Heart left ventricle (tissue), 16 donors: ENCODE results near the gene FRS2. TPM values are rescaled to one million over a fixed set of nuclear protein-coding genes. Genes with fewer than 3 reads are reported as not detected.

Experiments
- ATAC-seq, 4 donors: fragments of 200-7000 bp; cut with Tn5 transposase; one replicate each; pipeline ENCODE4 v1.9.1; 2020 to 2022; ENCODE audit warnings: moderate library complexity in 4 of 4, mild to moderate bottlenecking in 3 of 4, moderate number of reproducible peaks in 1 of 4
- DNase-seq, 5 donors: peaks; one replicate each; pipeline ENCODE4 v3.0.0-alpha.2; 2020
- H3K27ac ChIP-seq, 12 donors: fragments of 200-600 bp; sonication (generic) in 4 of 12; one replicate each; pipeline versions ENCODE4 v1.5.0 to v1.8.0; 2016 to 2022; ENCODE audit warnings: mild to moderate bottlenecking in 2 of 12
- H3K27me3 ChIP-seq, 9 donors: fragments of 200-600 bp; sonication (generic) in 2 of 9; one replicate each; pipeline versions ENCODE4 v1.5.1 to v1.8.0; 2016 to 2022; ENCODE audit warnings: mild to moderate bottlenecking in 3 of 9
- H3K36me3 ChIP-seq, 9 donors: fragments of 200-600 bp; sonication (generic) in 2 of 9; one replicate each; pipeline versions ENCODE4 v1.5.0 to v1.8.0; 2018 to 2022; ENCODE audit warnings: mild to moderate bottlenecking in 2 of 9
- H3K4me1 ChIP-seq, 12 donors: fragments of 200-600 bp; sonication (generic) in 4 of 12; one replicate each; pipeline versions ENCODE4 v1.5.0 to v1.8.0; 2016 to 2022; ENCODE audit warnings: mild to moderate bottlenecking in 3 of 12
- H3K4me3 ChIP-seq, 12 donors: fragments of 200-600 bp; sonication (generic) in 4 of 12; one replicate each; pipeline versions ENCODE4 v1.5.0 to v1.8.0; 2017 to 2022; ENCODE audit warnings: mild to moderate bottlenecking in 9 of 12, moderate library complexity in 4 of 12
- H3K9me3 ChIP-seq, 12 donors: fragments of 200-600 bp; sonication (generic) in 4 of 12; one replicate each; pipeline versions ENCODE4 v1.5.0 to v1.8.0; 2016 to 2022; ENCODE audit warnings: mild to moderate bottlenecking in 1 of 12
- CTCF ChIP-seq, 12 donors: fragments of 200-600 bp; sonication (generic) in 4 of 12; IDR thresholded peaks; one replicate each; pipeline versions ENCODE4 v1.5.0 to v1.8.0; 2018 to 2022; ENCODE audit warnings: antibody characterized with exemption in 12 of 12, mild to moderate bottlenecking in 5 of 12
- POLR2A ChIP-seq, 2 donors: fragments of 450-650 bp; IDR thresholded peaks; one replicate each; pipeline ENCODE4 v1.6.1; 2017; ENCODE audit warnings: antibody characterized with exemption in 2 of 2, mild to moderate bottlenecking in 2 of 2, moderate library complexity in 2 of 2
- WGBS, 4 donors: extraction: QIAGEN DNeasy Blood & Tissue Kit in 2 of 4; methylation state at CpG; one replicate each; pipeline versions ENCODE4 v1.1.5 to v1.1.7; 2013 to 2018; 5-methylcytosine and 5-hydroxymethylcytosine counted together
- intact Hi-C, 10 donors: fragments of 100-400 bp; cut with DNase I; formaldehyde crosslinking; loops; one replicate each; pipeline versions ENCODE4 v1.11.1 to v1.14.2; 2022
- polyA plus RNA-seq, 2 donors: library from polyadenylated mRNA; stranded (reverse); fragments of 200-250 nt; gene quantifications; one replicate each; pipeline ENCODE4 v1.2.3, GENCODE V29; 2013
- total RNA-seq, 9 donors: library from RNA; depleted of rRNA in 2 of 9; stranded (reverse); fragments of >200 nt in 2 of 9; fragmentation: NEBNext Ultra II Directional in 3 of 9; extraction: Animal tissue kit (Norgen Biotek cat#: 25700) in 3 of 9; gene quantifications; one replicate each; pipeline versions ENCODE4 v1.1.0 to v1.2.4, GENCODE V29; 2016 to 2023
- donor health status: ischemic (EF 13 %, LVEDD 7.1; RV severe dilation, severe dysfunction).
- donor health status: healthy with polysubstance abuse.
- donor health status: DM: no; HTN: yes; CAD: no.
- donor health status: DM: no; HTN: no; CAD: no.
- donor health status: ischemic (EF 25% LVEDD 6.9; RV normal size, moderate dysfunction).
- donor health status: ischemic (EF 25% LVEDD 5.7; RV mildly dilated, moderate dysfunction).
- donor health status: healthy.
- donor health status: DM: yes; HTN: yes; CAD: no.
- donor health status: ischemic (EF 35%, LVEDD 5.7; RV mildly dilated, moderate dysfunction).
- donor health status: nonischemic (EF 11% LVEDD 7.7; RV severe dilation, severe dysfunction).
- donor health status: DM: yes; HTN: yes; CAD: no.
- donor health status: PGD.
- donor health status: ischemic (EF 29% LVEDD 5.4; RV normal size, mild dysfunction).
- donor health status: nonischemic (EF 23%, LVEDD 6.1; RV moderate dilation, normal function).

FRS2 gene
- total and polyA plus RNA-seq, 11 donors = 2.6 to 33.9 (median 20.3) TPM

DNA sequence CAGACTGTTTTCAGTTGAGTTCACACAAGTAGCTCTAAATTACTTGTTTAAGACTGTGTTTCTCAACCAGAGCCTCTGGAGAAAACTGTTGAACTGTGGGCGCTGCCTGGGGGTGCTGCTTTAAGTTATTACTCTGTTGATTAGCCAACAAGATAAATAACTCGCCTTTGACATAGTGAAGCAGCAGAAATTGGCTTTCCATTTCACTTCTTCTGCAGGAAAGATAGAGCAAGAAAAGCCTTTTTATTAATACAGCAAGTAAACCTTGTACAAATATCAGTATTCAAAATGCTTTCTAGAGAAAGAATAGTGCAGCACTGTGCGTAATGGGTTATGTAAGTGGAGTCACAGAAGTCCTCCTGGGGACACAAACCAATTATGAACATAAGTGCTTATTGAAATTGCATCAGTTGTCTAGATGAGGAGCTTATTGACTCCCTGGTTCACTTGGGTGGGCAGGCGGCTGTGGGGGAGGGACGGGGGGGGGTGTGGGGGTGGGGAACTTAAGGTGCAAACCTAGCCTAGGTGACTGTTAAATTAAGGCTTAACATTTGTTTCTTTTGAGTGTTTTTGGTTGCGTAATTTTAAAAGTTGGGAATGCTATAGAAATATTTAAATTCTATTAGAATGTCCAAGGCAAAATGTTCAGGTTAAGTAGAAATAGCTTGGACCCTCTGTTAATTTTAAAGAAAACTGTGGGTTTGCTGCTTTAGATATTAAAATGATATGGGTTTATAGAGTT, 6.3 kb downstream of the FRS2 start:
- no peaks in the 10 kb centered on the region for H3K9me3 ChIP-seq
- intact Hi-C loops = loop anchor here in 1 of 10 donors (10.0 kb wide), 1 partner anchor 58 kb away; no protein-coding TSS in a partner anchor
- H3K4me1 ChIP-seq = peaks cover 0 to 65% (median 50%) of the 10 kb centered on the region in 12 donors
- H3K4me3 ChIP-seq = peak overlapping the region in 5 of 12 donors; percentile 1 to 31 (median 11)
- H3K27me3 ChIP-seq = no peaks in the 10 kb centered on the region
- no peaks in the 10 kb centered on the region for H3K36me3 ChIP-seq
- TF ChIP-seq CTCF (IDR thresholded peaks at IDR 0.05) (no peak), POLR2A (IDR thresholded peaks at IDR 0.05) (no peak)
- DNase-seq = no peak
- ATAC-seq = peak; percentile 35 to 74 (median 50)
- H3K27ac ChIP-seq = peak overlapping the region in 11 of 12 donors; percentile 15 to 72 (median 56)
- 57 to 64% (median 59%) methylated on average over 6 of the region's 6 CpGs for WGBS, 4 donors

GRCh38 chr12:69479675-69480074, 9.5 kb downstream of the FRS2 start:
- Histone ChIP-seq H3K9me3 (no peaks in the 10 kb centered on the region), H3K4me3 (no peak overlapping the region), H3K27me3 (no peaks in the 10 kb centered on the region), H3K27ac (no peak overlapping the region), H3K36me3 (no peaks in the 10 kb centered on the region), H3K4me1 (peaks cover 0 to 55% (median 33%) of the 10 kb centered on the region in 12 donors)
- no peak for TF ChIP-seq POLR2A (IDR thresholded peaks at IDR 0.05)
- TF ChIP-seq CTCF (IDR thresholded peaks at IDR 0.05) = no peak
- ATAC-seq = no peak
- 94 to 99% (median 96%) methylated on average over 2 of the region's 2 CpGs for WGBS, 4 donors
- no peak for DNase-seq
- intact Hi-C loops = loop anchor here in 1 of 10 donors (10.0 kb wide), 1 partner anchor 55 kb away; no protein-coding TSS in a partner anchor

GRCh38 chr12:69480698-69481097, 10.5 kb downstream of the FRS2 start:
- WGBS, 4 donors = 93 to 95% (median 93%) methylated on average over 4 of the region's 4 CpGs
- DNase-seq (no peak), ATAC-seq (no peak)
- intact Hi-C loops = no loop called here
- Histone ChIP-seq H3K27me3 (no peaks in the 10 kb centered on the region), H3K4me3 (no peak overlapping the region), H3K9me3 (no peaks in the 10 kb centered on the region), H3K4me1 (peaks cover 0 to 45% (median 24%) of the 10 kb centered on the region in 12 donors), H3K36me3 (no peaks in the 10 kb centered on the region), H3K27ac (no peak overlapping the region)
- TF ChIP-seq POLR2A (IDR thresholded peaks at IDR 0.05) (no peak), CTCF (IDR thresholded peaks at IDR 0.05) (no peak)

DNA sequence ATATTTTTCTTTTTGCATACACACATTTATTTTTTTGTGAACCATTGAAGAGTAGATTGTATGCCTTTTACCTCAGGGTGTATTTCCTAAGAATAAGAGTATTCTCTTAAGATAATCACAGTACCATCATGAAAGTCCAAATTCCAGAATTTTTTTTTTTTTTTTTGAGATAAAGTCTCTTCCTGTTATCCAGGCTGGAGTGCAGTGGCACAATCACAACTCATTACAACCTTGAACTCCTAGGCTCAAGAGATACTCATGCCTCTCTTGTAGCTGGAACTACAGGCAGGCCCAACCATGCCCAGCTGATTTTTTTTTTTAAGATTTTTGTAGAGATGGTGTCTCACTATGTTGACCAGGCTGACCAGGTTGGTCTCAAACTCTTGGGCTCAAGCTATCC, 10.9 kb downstream of the FRS2 start:
- ATAC-seq (no peak), DNase-seq (no peak)
- Histone ChIP-seq H3K9me3 (no peaks in the 10 kb centered on the region), H3K27me3 (no peaks in the 10 kb centered on the region), H3K36me3 (no peaks in the 10 kb centered on the region), H3K4me1 (peaks cover 0 to 41% (median 22%) of the 10 kb centered on the region in 12 donors), H3K4me3 (no peak overlapping the region), H3K27ac (no peak overlapping the region)
- TF ChIP-seq POLR2A (IDR thresholded peaks at IDR 0.05) = no peak
- TF ChIP-seq CTCF (IDR thresholded peaks at IDR 0.05) = no peak
- intact Hi-C loops = no loop called here
